ENCODE results near the gene LCE1A. TPM values are rescaled to one million over a fixed set of nuclear protein-coding genes. Genes with fewer than 3 reads are reported as not detected.

LCE1A gene, protein sequence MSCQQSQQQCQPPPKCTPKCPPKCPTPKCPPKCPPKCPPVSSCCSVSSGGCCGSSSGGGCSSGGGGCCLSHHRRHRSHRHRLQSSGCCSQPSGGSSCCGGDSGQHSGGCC
- not detected in 2 replicates for total RNA-seq

DNA sequence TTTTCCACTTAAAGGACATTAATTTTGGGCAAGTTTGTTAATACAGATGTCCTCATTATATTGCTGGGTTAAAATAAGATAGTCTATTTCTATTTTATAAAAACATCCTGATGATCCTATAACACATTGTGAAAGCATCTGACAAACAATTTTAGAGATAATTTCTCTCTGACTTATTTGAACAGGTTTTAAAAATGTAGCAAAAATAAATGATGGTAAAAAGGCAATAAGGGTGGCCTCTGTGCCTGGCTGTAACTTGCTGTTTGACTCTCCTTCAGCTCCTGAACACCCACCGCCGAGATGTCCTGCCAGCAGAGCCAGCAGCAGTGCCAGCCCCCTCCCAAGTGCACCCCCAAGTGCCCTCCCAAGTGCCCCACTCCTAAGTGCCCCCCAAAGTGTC, at the start of gene LCE1A:
Gene LCE1A, plus strand, starts transcription at position 301 of the 400 bp plus-strand sequence. Its CDS starts 0 bp downstream, at position 301.

DNA sequence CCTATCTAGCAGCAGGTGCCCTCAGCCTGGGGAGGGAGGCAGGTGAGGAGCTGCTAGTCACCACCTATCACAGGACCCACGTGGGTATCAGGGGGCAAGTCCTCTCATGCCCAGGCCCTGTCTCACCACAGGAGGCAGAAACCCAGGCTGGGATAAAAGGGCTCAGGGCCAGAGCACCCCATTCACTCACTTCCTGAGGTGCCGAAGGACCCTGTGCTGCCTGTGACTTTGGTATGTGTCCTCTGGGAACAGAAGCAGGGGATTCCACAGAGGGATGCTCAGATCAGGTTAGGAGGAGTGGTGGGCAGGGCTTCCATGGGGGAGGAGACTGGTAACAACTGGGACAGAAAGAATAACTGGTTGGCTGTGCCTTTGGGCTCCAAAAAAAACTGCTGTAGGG, 41.2 kb upstream of the LCE1A start, which contains the start of gene LCE1E:
Gene LCE1E, plus strand, starts transcription at position 181 of the 400 bp plus-strand sequence. CDS start 1,043 bp downstream, outside the sequence.

DNA sequence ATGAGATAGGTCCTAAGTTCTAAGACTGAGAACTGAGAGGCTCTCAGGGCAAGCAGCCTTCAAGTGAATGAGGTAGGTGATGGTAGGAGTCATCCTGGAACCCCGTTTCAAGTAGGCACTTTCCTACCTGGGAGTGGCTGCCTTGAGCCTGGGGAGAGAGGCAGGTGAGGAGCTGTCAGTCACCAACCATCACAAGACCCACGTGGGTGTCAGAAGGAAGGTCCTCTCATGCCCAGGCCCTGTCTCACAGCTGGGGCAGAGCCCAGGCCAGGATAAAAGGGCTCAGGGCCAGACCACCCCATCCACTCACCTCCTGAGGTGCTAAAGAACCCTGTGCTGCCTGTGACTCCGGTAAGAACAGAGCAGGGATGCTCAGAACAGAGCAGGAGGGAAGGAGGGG, 30.9 kb upstream of the LCE1A start, which contains the start of gene LCE1D:
Gene LCE1D, plus strand, starts transcription at position 301 of the 400 bp plus-strand sequence. CDS start 1,074 bp downstream, outside the sequence.

DNA sequence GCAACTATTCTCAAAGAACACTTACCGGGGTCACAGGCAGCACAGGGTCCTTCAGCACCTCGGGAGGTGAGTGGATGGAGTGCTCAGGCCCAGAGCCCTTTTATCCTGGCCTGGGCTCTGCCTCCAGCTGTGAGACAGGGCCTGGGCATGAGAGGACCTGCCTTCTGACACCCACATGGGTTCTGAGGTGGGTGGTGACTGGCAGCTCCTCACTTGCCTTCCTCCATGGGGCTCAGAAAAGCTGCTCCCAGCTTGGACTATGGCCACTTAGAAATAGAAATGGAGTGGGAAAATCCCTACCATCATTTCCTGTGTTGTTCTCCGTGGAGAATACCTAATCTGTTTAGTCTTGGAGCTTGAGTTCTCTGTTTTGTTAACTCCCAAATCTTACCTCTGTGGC, 20.7 kb upstream of the LCE1A start, which contains the start of gene LCE1C:
Gene LCE1C, minus strand, starts transcription at position 76 of the 400 bp plus-strand sequence. CDS start 1,173 bp downstream, outside the sequence.

DNA sequence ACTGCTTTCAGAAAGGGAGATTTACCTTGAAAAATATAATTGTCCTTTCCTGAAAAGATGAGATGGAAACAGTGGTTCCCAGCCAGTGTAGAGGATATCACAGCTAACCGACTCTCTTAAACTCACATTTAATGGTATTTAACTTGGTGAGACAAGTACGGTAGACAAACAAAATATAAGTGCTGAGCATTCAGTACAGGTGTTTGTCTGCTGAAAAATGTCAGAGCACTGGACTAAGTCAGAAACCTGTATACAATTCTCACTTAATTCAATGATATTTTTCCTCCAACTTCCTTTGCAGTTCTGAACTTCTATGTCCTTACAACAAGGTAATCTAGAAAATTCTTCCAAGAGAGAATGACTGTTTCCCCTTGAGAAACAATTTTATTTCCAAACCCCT, 15.6 kb upstream of the LCE1A start, which contains the start of gene LCE1B:
Gene LCE1B, plus strand, starts transcription at position 301 of the 400 bp plus-strand sequence. CDS start 476 bp downstream, outside the sequence.

DNA sequence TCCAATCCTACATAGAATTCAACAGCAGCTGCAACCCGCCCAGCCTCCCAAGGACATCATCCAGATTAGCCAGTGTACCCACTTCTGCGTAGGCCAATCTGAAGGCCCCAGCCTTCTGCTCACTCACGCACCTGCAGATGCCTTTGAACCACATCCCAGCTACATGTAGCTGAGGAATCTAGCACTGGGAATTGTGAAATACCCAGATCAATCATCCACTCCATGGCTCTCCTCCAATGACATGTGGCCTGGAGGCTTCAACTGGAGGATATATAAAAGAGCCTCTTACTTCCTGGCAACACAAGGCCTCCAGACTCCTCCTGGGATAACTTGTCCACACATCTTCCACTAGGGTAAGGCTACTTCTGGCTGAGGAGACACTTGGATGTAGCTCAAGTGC, 15.3 kb downstream of the LCE1A start, which contains the start of gene LCE6A:
Gene LCE6A, plus strand, starts transcription at position 301 of the 400 bp plus-strand sequence. CDS start 665 bp downstream, outside the sequence.

DNA sequence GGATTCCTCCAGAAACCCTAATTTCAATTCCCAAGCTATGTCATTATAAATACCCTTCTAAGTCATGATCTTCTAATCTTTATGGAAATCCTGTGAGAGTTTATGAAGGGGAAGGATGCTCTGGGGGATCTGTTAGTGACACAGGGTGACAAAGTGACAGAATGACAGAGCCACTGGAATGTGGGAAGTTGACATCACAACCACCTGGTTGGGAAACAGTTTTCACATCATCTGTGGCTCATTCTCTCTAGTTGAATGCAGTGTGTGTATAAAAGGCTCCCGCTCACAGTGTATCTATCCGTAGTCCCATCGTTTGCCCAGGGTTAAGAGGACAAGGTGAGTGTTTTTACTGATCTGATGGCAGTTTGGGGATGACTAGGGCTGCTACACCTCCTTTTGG, 32.4 kb downstream of the LCE1A start, which contains the start of gene LCE7A:
Gene LCE7A, plus strand, starts transcription at position 301 of the 400 bp plus-strand sequence. CDS start 702 bp downstream, outside the sequence.

Other genes with a start within 250 kb of the LCE1A start
- gene LCE3D, start 247.0 kb upstream of the LCE1A start, total RNA-seq = not detected in 2 replicates
- not detected in 2 replicates for gene LCE3C, start 227.2 kb upstream of the LCE1A start, total RNA-seq
- not detected in 2 replicates for gene LCE3B, start 213.7 kb upstream of the LCE1A start, total RNA-seq
- gene LCE3A, start 204.4 kb upstream of the LCE1A start, total RNA-seq = not detected in 2 replicates
- gene LCE2D, start 164.1 kb upstream of the LCE1A start, total RNA-seq = not detected in 2 replicates
- not detected in 2 replicates for gene LCE2C, start 152.2 kb upstream of the LCE1A start, total RNA-seq
- not detected in 2 replicates for gene LCE2B, start 141.3 kb upstream of the LCE1A start, total RNA-seq
- gene LCE2A, start 129.1 kb upstream of the LCE1A start, total RNA-seq = not detected in 2 replicates
- not detected in 2 replicates for gene LCE4A, start 119.3 kb upstream of the LCE1A start, total RNA-seq
- not detected in 2 replicates for gene KPRP, start 69.4 kb upstream of the LCE1A start, total RNA-seq
- not detected in 2 replicates for gene LCE1F, start 52.3 kb upstream of the LCE1A start, total RNA-seq
- gene LCE1E, start 41.2 kb upstream of the LCE1A start, total RNA-seq = not detected in 2 replicates
- gene LCE1D, start 30.8 kb upstream of the LCE1A start, total RNA-seq = not detected in 2 replicates
- not detected in 2 replicates for gene LCE1C, start 20.8 kb upstream of the LCE1A start, total RNA-seq
- gene LCE1B, start 15.5 kb upstream of the LCE1A start, total RNA-seq = not detected in 2 replicates
- gene LCE6A, start 15.4 kb downstream of the LCE1A start, total RNA-seq = not detected in 2 replicates
- not detected in 2 replicates for gene LCE7A, start 32.5 kb downstream of the LCE1A start, total RNA-seq
- not detected in 2 replicates for gene SMCP, start 50.8 kb downstream of the LCE1A start, total RNA-seq
- not detected in 2 replicates for gene IVL, start 81.1 kb downstream of the LCE1A start, total RNA-seq
- not detected in 2 replicates for gene SPRR5, start 119.7 kb downstream of the LCE1A start, total RNA-seq
- not detected in 2 replicates for gene SPRR4, start 143.2 kb downstream of the LCE1A start, total RNA-seq
- gene SPRR1A, start 156.6 kb downstream of the LCE1A start, total RNA-seq = not detected in 2 replicates
- not detected in 2 replicates for gene SPRR3, start 174.3 kb downstream of the LCE1A start, total RNA-seq
- gene SPRR1B, start 203.7 kb downstream of the LCE1A start, total RNA-seq = not detected in 2 replicates
- gene SPRR2D, start 213.6 kb downstream of the LCE1A start, total RNA-seq = not detected in 2 replicates
- gene SPRR2A, start 230.0 kb downstream of the LCE1A start, total RNA-seq = not detected in 2 replicates
- gene SPRR2B, start 244.1 kb downstream of the LCE1A start, total RNA-seq = not detected in 2 replicates